Skeletal muscle satellite cell (primary cell): ENCODE results near the gene IDUA.
"Not testable (repeated sequence)": the region's sequence is repeated elsewhere in the genome, so short reads cannot be mapped to it uniquely, and the experiment has no call there.

Experiments used
- H3K27me3 ChIP-seq: 2 replicates; pipeline ENCODE4 v1.7.0; 2013; ENCODE audit warnings: low read length; ENCODE audit not compliant: control insufficient read depth, insufficient read depth
- H3K36me3 ChIP-seq: 2 replicates; pipeline ENCODE4 v1.7.0; 2013; ENCODE audit warnings: mild to moderate bottlenecking, control low read depth, low read length; ENCODE audit not compliant: insufficient read depth
- H3K4me1 ChIP-seq: 2 replicates; pipeline ENCODE4 v1.7.0; 2013; ENCODE audit warnings: low read length; ENCODE audit not compliant: control insufficient read depth, insufficient read depth
- H3K4me2 ChIP-seq: 2 replicates; pipeline ENCODE4 v1.7.0; 2013; ENCODE audit warnings: mild to moderate bottlenecking, low read length
- H3K4me3 ChIP-seq: 2 replicates; pipeline ENCODE4 v1.7.0; 2013; ENCODE audit warnings: low read length
- H3K9ac ChIP-seq: 2 replicates; pipeline ENCODE4 v1.7.0; 2013; ENCODE audit warnings: mild to moderate bottlenecking, low read depth, low read length, moderate library complexity
- H3K9me3 ChIP-seq: replicated peaks from 2 replicates; pipeline ENCODE4 v1.7.0; 2013; ENCODE audit warnings: mild to moderate bottlenecking, control low read depth, low read length

IDUA gene

DNA sequence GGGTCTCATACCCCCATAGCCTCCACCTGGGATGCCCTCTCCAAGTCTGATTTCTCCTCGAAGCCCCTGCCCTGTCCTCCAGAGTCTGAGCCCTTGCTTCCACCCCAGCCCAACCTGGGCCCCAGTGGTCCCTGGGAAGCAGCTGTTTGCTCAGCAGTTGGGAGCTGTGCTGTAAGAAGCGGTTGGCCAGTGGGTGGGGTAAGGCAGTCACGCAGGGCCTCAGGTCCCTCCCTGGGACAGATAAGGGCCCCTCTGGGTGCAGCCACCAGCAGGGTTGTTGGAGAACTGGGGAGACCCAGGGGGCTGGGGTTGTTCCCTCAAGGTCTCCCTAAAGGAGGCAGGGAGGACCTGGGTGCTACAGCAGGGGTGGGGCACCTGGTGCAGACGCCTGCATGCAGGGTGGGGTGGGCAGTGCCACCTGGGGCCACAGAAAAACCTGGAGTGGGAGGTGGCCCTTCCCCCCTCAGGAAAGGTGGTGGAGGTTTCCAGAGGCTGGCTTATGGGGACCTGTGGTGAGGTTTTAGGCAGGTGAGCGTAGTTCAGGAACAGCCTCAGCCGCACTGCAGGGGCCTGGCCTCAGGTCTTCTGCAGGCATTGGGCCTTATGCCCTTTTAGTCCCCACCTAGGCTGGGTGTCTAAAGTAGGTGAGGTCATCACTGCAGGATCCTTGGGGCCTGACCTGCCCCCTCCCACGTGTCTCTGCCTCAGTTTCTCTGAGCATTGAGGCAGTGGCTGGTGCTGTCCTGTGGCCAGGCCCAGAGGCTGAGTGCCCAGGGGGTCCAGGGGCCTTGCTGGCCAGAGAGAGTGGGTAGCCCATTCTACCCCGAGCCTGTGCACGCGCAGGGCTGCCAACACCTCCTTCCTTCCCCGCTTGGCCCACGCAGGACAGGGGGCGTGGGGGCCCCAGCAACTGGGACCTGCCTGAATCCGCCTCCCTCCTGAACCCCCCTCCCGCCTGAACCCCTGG, 9.5 kb downstream of the IDUA start:
- H3K4me3 ChIP-seq = no peak overlapping the region
- peaks cover 40% of the 10 kb centered on the region for H3K27me3 ChIP-seq
- no peak overlapping the region for H3K4me2 ChIP-seq
- H3K9me3 ChIP-seq = no peaks in the 10 kb centered on the region
- H3K4me1 ChIP-seq = no peaks in the 10 kb centered on the region
- no peaks in the 10 kb centered on the region for H3K36me3 ChIP-seq
- no peak overlapping the region for H3K9ac ChIP-seq

DNA sequence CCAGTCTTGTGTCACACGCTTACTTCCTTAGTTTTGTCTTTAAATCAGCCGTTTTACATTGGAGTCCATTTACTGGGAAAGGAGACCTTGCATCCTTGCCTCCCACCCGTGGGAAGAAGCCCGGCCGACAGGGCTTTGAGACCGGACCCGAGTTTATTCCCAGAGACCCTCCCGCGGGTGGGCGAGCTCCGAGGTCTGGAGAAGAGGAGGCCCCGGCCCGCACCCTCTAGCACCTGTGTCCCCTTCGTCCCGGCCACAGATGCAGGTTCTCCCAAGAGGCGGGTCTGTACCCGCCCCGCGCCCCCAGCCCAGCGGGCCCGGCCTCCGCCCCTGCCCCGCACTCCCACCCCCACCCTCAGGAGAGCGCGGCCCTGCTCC, 10.1 kb downstream of the IDUA start:
- Histone ChIP-seq H3K36me3 (no peaks in the 10 kb centered on the region), H3K9me3 (no peaks in the 10 kb centered on the region), H3K9ac (no peak overlapping the region), H3K4me1 (no peaks in the 10 kb centered on the region), H3K4me2 (no peak overlapping the region), H3K4me3 (no peak overlapping the region), H3K27me3 (peaks cover 47% of the 10 kb centered on the region)

DNA sequence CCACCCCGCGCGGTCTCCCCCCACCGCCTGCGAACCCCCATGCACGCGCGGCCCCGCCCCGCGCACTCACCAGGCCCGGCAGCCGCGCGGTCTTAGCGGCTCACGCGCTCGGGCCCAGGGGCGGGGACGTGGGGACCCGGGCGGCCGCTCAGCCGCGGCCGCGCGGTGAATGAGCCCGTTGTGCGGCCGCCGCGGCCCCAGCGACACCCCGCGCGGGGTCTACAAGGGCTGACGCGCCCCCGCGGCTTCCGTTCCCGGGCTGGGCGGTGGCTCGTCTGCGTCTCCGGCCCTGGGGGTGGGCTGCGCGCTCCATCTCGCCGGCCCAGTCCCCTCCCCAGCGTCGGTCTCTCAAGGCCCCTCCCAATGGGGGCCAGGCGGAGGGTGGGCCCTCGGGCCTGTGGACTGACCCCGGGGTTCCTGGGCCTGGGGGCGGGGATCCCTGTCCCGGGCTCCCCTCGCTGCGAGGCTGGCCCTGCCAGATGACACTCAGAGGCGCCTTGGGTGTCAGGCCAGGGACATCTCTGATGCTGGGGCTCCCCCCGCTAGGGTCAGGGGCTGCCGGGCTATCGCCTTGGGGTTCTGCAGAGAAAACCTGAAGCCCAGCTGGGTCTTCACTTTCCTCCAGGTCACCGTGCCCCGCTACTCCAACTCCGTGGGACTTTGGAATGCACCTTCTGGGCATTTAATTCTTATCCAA, 10.7 kb downstream of the IDUA start:
- no peaks in the 10 kb centered on the region for H3K36me3 ChIP-seq
- no peaks in the 10 kb centered on the region for H3K4me1 ChIP-seq
- H3K4me2 ChIP-seq = peak overlapping the region; percentile 61
- H3K4me3 ChIP-seq = peak overlapping the region; percentile 39
- H3K27me3 ChIP-seq = peaks cover 51% of the 10 kb centered on the region
- H3K9me3 ChIP-seq = no peaks in the 10 kb centered on the region
- peak overlapping the region; percentile 35 for H3K9ac ChIP-seq

DNA sequence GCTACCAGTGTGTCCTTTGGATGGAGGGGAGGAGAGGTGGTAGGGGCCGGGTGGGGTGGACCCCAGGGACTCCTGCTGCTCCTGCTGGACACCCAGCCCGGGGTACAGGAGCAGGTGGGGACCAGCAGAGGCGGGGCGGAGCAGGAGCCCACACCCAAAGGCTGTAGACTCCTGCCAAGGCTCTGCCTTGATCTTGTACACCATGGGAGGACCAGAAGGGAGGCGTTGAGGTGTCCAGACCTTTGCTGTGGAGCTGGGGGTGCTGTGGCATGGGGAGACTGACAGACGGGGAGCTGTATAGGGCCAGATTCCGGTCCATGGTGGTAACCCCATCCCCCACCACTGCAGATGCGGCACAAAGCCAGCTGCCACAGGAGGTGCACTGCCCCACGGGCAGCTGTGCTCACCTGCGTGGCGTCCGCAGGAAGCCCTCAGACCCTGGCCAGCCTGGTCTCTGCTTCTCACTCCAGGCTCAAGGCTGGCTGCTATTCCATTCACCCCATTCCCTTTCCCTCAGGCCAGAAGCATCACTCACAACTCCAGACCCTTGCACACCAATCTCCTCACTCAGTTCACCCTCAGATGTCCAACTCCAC, 11.3 kb downstream of the IDUA start:
- H3K9me3 ChIP-seq = no peaks in the 10 kb centered on the region
- H3K9ac ChIP-seq = no peak overlapping the region
- H3K4me1 ChIP-seq = no peaks in the 10 kb centered on the region
- no peaks in the 10 kb centered on the region for H3K36me3 ChIP-seq
- H3K4me3 ChIP-seq = no peak overlapping the region
- no peak overlapping the region for H3K4me2 ChIP-seq
- peaks cover 55% of the 10 kb centered on the region for H3K27me3 ChIP-seq

DNA sequence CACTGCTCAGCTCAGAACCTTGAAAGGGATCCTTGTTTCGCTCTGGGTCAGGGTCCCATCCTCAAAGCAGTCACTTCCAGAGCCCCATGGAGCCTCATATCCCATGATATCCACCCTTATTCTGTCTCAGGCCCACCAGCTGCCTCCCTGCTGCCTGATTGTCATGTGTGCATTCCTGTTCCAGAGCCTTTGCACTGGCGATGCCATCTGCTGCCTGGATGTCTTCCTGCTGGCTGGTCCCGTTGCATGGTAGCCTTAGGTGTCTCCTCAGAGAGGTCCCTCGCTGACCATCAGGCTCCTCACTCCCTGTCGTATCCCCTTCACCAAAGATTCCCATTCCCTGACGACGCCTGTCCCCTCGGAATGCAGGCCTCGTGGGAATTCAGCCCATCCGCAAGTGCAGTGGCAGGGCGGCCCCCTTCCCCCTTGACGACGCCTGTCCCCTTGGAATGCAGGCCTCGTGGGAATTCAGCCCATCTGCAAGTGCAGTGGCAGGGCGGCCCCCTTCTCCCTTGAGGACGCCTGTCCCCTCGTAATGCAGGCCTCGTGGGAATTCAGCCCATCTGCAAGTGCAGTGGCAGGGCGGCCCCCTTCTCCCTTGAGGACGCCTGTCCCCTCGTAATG, 12.5 kb downstream of the IDUA start:
- H3K4me2 ChIP-seq, H3K9me3 ChIP-seq, H3K4me1 ChIP-seq, H3K36me3 ChIP-seq, H3K9ac ChIP-seq, H3K4me3 ChIP-seq: not testable (repeated sequence)
- H3K27me3 ChIP-seq = peaks cover 66% of the 10 kb centered on the region

DNA sequence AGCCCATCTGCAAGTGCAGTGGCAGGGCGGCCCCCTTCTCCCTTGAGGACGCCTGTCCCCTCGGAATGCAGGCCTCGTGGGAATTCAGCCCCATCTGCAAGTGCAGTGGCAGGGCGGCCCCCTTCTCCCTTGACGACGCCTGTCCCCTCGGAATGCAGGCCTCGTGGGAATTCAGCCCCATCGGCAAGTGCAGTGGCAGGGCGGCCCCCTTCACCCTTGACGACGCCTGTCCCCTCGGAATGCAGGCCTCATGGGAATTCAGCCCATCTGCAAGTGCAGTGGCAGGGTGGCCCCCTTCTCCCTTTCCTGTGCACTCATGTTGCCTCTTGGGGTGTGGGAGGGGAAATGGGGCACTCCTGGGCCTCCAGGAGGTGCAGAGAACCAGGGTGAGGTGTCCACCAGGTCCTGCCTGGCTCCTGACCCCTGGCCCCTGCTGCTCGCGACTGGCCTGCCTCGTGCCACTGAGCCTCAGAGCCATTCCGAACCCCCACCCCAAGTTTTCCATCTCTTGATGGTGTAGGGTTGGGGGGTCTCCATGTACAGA, 13.1 kb downstream of the IDUA start:
- no peaks in the 10 kb centered on the region for H3K9me3 ChIP-seq
- no peak overlapping the region for H3K9ac ChIP-seq
- peaks cover 70% of the 10 kb centered on the region for H3K27me3 ChIP-seq
- no peaks in the 10 kb centered on the region for H3K36me3 ChIP-seq
- H3K4me2 ChIP-seq = no peak overlapping the region
- no peaks in the 10 kb centered on the region for H3K4me1 ChIP-seq
- H3K4me3 ChIP-seq = no peak overlapping the region

DNA sequence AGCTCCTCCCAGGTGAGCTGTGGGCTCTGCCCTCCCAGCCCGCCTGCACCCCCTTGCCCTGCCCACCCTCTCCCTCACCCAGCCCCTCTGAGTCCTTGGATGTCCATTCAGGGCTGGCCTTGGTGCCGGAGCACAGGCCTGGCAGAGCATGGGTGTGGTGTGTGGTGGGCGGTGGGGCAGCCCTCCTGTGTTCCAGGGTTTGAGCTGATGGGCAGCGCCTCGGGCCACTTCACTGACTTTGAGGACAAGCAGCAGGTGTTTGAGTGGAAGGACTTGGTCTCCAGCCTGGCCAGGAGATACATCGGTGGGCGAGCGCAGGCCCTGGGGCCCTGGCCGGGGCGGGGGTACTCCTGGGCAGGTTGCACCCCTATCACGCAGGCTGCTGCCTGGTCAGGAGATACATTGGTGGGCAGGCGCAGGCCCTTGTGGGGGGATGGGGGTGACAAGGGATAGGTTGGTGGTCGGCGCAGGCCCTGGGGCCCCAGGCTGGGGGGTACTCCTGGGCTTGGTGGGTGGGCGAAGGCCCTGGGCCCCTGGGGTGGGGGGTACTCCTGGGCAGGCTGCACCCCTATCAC, 13.9 kb downstream of the IDUA start:
- H3K9me3 ChIP-seq = no peaks in the 10 kb centered on the region
- H3K36me3 ChIP-seq = no peaks in the 10 kb centered on the region
- no peaks in the 10 kb centered on the region for H3K4me1 ChIP-seq
- no peak overlapping the region for H3K4me3 ChIP-seq
- H3K9ac ChIP-seq = no peak overlapping the region
- peaks cover 75% of the 10 kb centered on the region for H3K27me3 ChIP-seq
- no peak overlapping the region for H3K4me2 ChIP-seq

DNA sequence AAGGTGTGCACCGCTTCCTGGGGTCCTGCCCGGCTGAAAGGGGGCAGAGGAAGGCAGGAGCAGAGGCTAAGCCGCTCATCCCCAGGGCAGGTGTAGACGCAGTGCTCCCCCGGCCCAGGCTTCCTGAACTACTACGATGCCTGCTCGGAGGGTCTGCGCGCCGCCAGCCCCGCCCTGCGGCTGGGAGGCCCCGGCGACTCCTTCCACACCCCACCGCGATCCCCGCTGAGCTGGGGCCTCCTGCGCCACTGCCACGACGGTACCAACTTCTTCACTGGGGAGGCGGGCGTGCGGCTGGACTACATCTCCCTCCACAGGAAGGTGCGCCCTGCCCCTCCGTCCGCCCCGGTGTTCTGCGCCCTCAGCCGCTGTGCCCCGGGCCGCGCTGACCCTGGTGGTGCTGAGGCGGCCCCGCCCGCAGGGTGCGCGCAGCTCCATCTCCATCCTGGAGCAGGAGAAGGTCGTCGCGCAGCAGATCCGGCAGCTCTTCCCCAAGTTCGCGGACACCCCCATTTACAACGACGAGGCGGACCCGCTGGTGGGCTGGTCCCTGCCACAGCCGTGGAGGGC, 14.8 kb downstream of the IDUA start:
- H3K36me3 ChIP-seq = no peaks in the 10 kb centered on the region
- H3K9ac ChIP-seq = no peak overlapping the region
- peaks cover 66% of the 10 kb centered on the region for H3K27me3 ChIP-seq
- no peaks in the 10 kb centered on the region for H3K4me1 ChIP-seq
- H3K4me3 ChIP-seq = no peak overlapping the region
- no peaks in the 10 kb centered on the region for H3K9me3 ChIP-seq
- no peak overlapping the region for H3K4me2 ChIP-seq

DNA sequence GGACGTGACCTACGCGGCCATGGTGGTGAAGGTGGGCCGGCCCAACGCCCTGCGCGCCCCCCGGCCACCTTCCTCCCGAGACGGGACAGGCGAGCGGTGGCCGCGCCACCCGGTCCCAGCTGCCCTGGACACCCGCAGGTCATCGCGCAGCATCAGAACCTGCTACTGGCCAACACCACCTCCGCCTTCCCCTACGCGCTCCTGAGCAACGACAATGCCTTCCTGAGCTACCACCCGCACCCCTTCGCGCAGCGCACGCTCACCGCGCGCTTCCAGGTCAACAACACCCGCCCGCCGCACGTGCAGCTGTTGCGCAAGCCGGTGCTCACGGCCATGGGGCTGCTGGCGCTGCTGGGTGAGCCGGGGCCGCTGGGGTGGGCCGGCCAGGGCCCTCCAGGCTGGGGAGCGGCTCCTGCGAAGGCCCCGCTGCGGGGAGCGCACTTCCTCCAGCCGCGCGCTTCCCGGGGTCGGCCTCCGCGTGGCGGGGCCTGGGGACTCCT, 15.3 kb downstream of the IDUA start:
- H3K4me1 ChIP-seq = no peaks in the 10 kb centered on the region
- no peak overlapping the region for H3K4me3 ChIP-seq
- no peaks in the 10 kb centered on the region for H3K9me3 ChIP-seq
- H3K9ac ChIP-seq = no peak overlapping the region
- H3K36me3 ChIP-seq = no peaks in the 10 kb centered on the region
- peaks cover 65% of the 10 kb centered on the region for H3K27me3 ChIP-seq
- no peak overlapping the region for H3K4me2 ChIP-seq

DNA sequence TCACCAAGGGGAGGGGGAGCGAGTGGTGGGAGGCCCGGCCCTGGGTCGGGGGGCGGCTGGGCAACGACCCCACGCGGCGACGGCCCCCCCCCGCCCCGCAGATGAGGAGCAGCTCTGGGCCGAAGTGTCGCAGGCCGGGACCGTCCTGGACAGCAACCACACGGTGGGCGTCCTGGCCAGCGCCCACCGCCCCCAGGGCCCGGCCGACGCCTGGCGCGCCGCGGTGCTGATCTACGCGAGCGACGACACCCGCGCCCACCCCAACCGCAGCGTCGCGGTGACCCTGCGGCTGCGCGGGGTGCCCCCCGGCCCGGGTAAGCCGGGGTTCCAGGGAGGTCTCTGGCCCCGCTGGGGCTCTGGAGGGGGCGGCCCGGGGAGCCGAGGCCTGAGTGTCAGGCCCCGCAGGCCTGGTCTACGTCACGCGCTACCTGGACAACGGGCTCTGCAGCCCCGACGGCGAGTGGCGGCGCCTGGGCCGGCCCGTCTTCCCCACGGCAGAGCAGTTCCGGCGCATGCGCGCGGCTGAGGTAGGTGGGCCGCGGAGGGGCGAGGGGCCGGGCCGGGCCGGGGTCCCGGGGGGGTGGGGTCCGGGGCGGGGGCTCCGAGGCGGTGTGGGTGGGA, 15.9 kb downstream of the IDUA start:
- no peaks in the 10 kb centered on the region for H3K4me1 ChIP-seq
- H3K9me3 ChIP-seq = no peaks in the 10 kb centered on the region
- H3K36me3 ChIP-seq = no peaks in the 10 kb centered on the region
- H3K4me2 ChIP-seq = no peak overlapping the region
- no peak overlapping the region for H3K9ac ChIP-seq
- H3K27me3 ChIP-seq = peaks cover 66% of the 10 kb centered on the region
- H3K4me3 ChIP-seq = no peak overlapping the region
